SK-N-SH treated with all-trans-retinoic acid at 6 μM for 48 hours (cell line): ENCODE measurements around the gene CTNNAL1.

Experiments used
- ATAC-seq: fragments of 200-7000 bp; cut with Tn5 transposase; 3 replicates; pipeline ENCODE4 v1.9.1; 2020; ENCODE audit warnings: mild to moderate bottlenecking, moderate library complexity
- ARNTL ChIP-seq: fragments of 450-650 bp; formaldehyde crosslinking; IDR thresholded peaks from 2 replicates; pipeline ENCODE4 v1.5.0; 2020; ENCODE audit warnings: low read depth, mild to moderate bottlenecking, moderate library complexity, borderline replicate concordance
- BACH2 ChIP-seq: fragments of 250-450 bp; sonication (Bioruptor Pico); IDR thresholded peaks from 2 replicates; pipeline ENCODE4 v1.9.0; 2021; ENCODE audit warnings: mild to moderate bottlenecking, borderline replicate concordance
- CSDC2 ChIP-seq: fragments of 250-450 bp; sonication (Bioruptor Pico); IDR thresholded peaks from 2 replicates; pipeline ENCODE4 v1.5.0; 2020; ENCODE audit warnings: mild to moderate bottlenecking, moderate library complexity
- GLIS3 ChIP-seq: fragments of 250-450 bp; sonication (Bioruptor Pico); IDR thresholded peaks from 2 replicates; pipeline ENCODE4 v1.5.0; 2020; ENCODE audit warnings: mild to moderate bottlenecking, moderate library complexity
- OSR1 ChIP-seq: fragments of 250-450 bp; sonication (Bioruptor Pico); IDR thresholded peaks from 2 replicates; pipeline ENCODE4 v1.8.0; 2022; ENCODE audit warnings: moderate library complexity, mild to moderate bottlenecking, inconsistent platforms
- PATZ1 ChIP-seq: fragments of 250-450 bp; sonication (Bioruptor Pico); IDR thresholded peaks from 2 replicates; pipeline ENCODE4 v1.8.0; 2020; ENCODE audit warnings: mild to moderate bottlenecking, moderate library complexity, borderline replicate concordance
- PPARA ChIP-seq: fragments of 250-450 bp; sonication (Bioruptor Pico); IDR thresholded peaks from 2 replicates; pipeline ENCODE4 v1.5.0; 2020; ENCODE audit warnings: mild to moderate bottlenecking, borderline replicate concordance
- RARB ChIP-seq: fragments of 250-450 bp; sonication (Bioruptor Pico); IDR thresholded peaks from 2 replicates; pipeline ENCODE4 v1.8.0; 2021; ENCODE audit warnings: mild to moderate bottlenecking, moderate library complexity
- SNAI2 ChIP-seq: fragments of 250-450 bp; sonication (Bioruptor Pico); IDR thresholded peaks from 2 replicates; pipeline ENCODE4 v1.5.0; 2020; ENCODE audit warnings: mild to moderate bottlenecking, moderate library complexity
- TCF4 ChIP-seq: fragments of 250-450 bp; sonication (Bioruptor Pico); IDR thresholded peaks from 2 replicates; pipeline ENCODE4 v1.8.0; 2021; ENCODE audit warnings: mild to moderate bottlenecking, moderate library complexity, borderline replicate concordance
- TOX ChIP-seq: fragments of 250-450 bp; sonication (Bioruptor Pico); IDR thresholded peaks from 2 replicates; pipeline ENCODE4 v1.8.0; 2021; ENCODE audit warnings: mild to moderate bottlenecking, moderate library complexity, borderline replicate concordance
- ZC3H10 ChIP-seq: fragments of 250-450 bp; sonication (Bioruptor Pico); IDR thresholded peaks from 2 replicates; pipeline ENCODE4 v1.5.1; 2021; ENCODE audit warnings: mild to moderate bottlenecking, moderate library complexity
- ZFP30 ChIP-seq: fragments of 450-650 bp; formaldehyde crosslinking; IDR thresholded peaks from 2 replicates; pipeline ENCODE4 v1.5.0; 2022; ENCODE audit warnings: mild to moderate bottlenecking, moderate library complexity
- ZNF565 ChIP-seq: fragments of 450-650 bp; formaldehyde crosslinking; conservative IDR thresholded peaks from 2 replicates; pipeline ENCODE4 v1.5.0; 2020; ENCODE audit warnings: low read depth, mild to moderate bottlenecking, moderate library complexity
- ZNF8 ChIP-seq: fragments of 450-650 bp; formaldehyde crosslinking; IDR thresholded peaks from 2 replicates; pipeline ENCODE4 v1.5.0; 2020; ENCODE audit warnings: mild to moderate bottlenecking, moderate library complexity

Gene CTNNAL1

DNA sequence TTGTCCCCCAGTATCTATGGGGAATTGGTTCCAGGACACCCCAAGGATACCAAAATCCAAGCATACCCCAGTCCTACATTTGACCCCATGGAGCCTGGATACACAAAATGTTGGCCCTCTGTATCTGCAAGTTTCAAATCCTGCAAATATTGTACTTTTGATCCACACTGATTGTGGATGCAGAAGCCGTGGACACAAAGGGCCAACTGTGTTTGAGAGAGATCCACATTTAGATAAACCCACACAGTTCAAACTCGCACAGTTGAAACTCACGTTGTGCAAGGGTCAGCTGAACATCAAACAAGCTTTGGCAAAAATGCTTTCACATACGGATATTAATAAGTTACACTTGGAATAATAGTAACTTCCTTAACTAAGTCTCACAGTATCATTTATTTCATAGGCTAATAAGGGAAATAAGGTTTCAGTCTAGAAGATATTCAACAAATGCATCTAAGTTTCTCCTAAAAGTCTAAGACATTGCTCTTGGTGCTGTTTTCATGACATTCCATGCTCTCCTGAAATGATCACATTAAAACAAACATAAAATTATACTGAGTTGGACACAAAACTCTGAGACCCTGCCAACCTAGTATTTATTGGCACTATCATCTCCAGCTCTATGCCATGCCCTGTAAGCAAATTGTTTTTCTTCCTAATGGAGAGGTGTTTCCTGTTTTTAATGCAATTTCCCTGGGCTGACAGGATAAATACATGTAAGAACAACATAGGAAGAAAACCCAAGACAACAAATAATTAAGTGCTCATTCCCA, 118.9 kb downstream of the CTNNAL1 start:
- no peak for ATAC-seq
- TF ChIP-seq PATZ1 (CRISPR knock-in tag): no peak
- no peak for TF ChIP-seq ZC3H10 (CRISPR knock-in tag)
- no peak for TF ChIP-seq PPARA (CRISPR knock-in tag)
- no peak for TF ChIP-seq ZNF8
- TF ChIP-seq SNAI2 (CRISPR knock-in tag): no peak
- no peak for TF ChIP-seq RARB (CRISPR knock-in tag)
- TF ChIP-seq CSDC2 (CRISPR knock-in tag): no peak
- no peak for TF ChIP-seq GLIS3 (CRISPR knock-in tag)
- TF ChIP-seq ZFP30 (CRISPR knock-in tag): no peak
- no peak for TF ChIP-seq TCF4
- no peak for TF ChIP-seq ZNF565
- TF ChIP-seq ARNTL (CRISPR knock-in tag): no peak
- no peak for TF ChIP-seq BACH2 (CRISPR knock-in tag)
- no peak for TF ChIP-seq OSR1 (CRISPR knock-in tag)
- TF ChIP-seq TOX: no peak
